CD4-positive, alpha-beta T cell treated with Interleukin-17A for 1 hour (primary cell): ENCODE measurements around the gene GALNTL6.
"Not testable (repeated sequence)": the region's sequence is repeated elsewhere in the genome, so short reads cannot be mapped to it uniquely, and the experiment has no call there.

Experiments used
- DNase-seq: peaks from one replicate; pipeline ENCODE4 v3.0.0-alpha.2; 2020

Gene GALNTL6

GRCh38 chr4:172686021-172686420, 872.8 kb downstream of the GALNTL6 start:
- no peak for DNase-seq

GRCh38 chr4:172688534-172688933, 875.3 kb downstream of the GALNTL6 start:
- no peak for DNase-seq

GRCh38 chr4:172691552-172691951, 878.3 kb downstream of the GALNTL6 start:
- no peak for DNase-seq

GRCh38 chr4:172692701-172693100, 879.5 kb downstream of the GALNTL6 start:
- no peak for DNase-seq

- DNase-seq = no peak
Measured at GRCh38 chr4:172698256-172698655, 885.1 kb downstream of the GALNTL6 start.

- DNase-seq = no peak
Measured at GRCh38 chr4:172705565-172705964, 892.4 kb downstream of the GALNTL6 start.

- DNase-seq = no peak
Measured at GRCh38 chr4:172706000-172706399, 892.8 kb downstream of the GALNTL6 start.

GRCh38 chr4:172707622-172708021, 894.4 kb downstream of the GALNTL6 start:
- no peak for DNase-seq

- no peak for DNase-seq
Measured at GRCh38 chr4:172708184-172708583, 895.0 kb downstream of the GALNTL6 start.

GRCh38 chr4:172709376-172709775, 896.2 kb downstream of the GALNTL6 start:
- no peak for DNase-seq

GRCh38 chr4:172716291-172716690, 903.1 kb downstream of the GALNTL6 start:
- no peak for DNase-seq

- DNase-seq = no peak
Measured at GRCh38 chr4:172721659-172722058, 908.5 kb downstream of the GALNTL6 start.

- DNase-seq = no peak
Measured at GRCh38 chr4:172725581-172725980, 912.4 kb downstream of the GALNTL6 start.

- no peak for DNase-seq
Measured at GRCh38 chr4:172726001-172726423, 912.8 kb downstream of the GALNTL6 start.

- no peak for DNase-seq
Measured at GRCh38 chr4:172727631-172728030, 914.4 kb downstream of the GALNTL6 start.

- not testable (repeated sequence) for DNase-seq
Measured at GRCh38 chr4:172733645-172734044, 920.4 kb downstream of the GALNTL6 start.

- no peak for DNase-seq
Measured at GRCh38 chr4:172734555-172734954, 921.4 kb downstream of the GALNTL6 start.

GRCh38 chr4:172736046-172736445, 922.8 kb downstream of the GALNTL6 start:
- no peak for DNase-seq

GRCh38 chr4:172740434-172740833, 927.2 kb downstream of the GALNTL6 start:
- DNase-seq = no peak

- DNase-seq = no peak
Measured at GRCh38 chr4:172750910-172751309, 937.7 kb downstream of the GALNTL6 start.

- no peak for DNase-seq
Measured at GRCh38 chr4:172751550-172751949, 938.3 kb downstream of the GALNTL6 start.

- DNase-seq = no peak
Measured at GRCh38 chr4:172758586-172759340, 945.6 kb downstream of the GALNTL6 start.

GRCh38 chr4:172760512-172760911, 947.3 kb downstream of the GALNTL6 start:
- no peak for DNase-seq

GRCh38 chr4:172762895-172763294, 949.7 kb downstream of the GALNTL6 start:
- DNase-seq = no peak

- DNase-seq = no peak
Measured at GRCh38 chr4:172770787-172771186, 957.6 kb downstream of the GALNTL6 start.
